ENCODE results near the gene TBL2. TPM values are rescaled to one million over a fixed set of nuclear protein-coding genes. Genes with fewer than 3 reads are reported as not detected.
"Not testable (repeated sequence)": the region's sequence is repeated elsewhere in the genome, so short reads cannot be mapped to it uniquely, and the experiment has no call there.

TBL2 gene
- polyA plus RNA-seq, 2 of the 4 experiments (the other 2 are of a cell fraction), result 34.4 to 46.4 TPM

DNA sequence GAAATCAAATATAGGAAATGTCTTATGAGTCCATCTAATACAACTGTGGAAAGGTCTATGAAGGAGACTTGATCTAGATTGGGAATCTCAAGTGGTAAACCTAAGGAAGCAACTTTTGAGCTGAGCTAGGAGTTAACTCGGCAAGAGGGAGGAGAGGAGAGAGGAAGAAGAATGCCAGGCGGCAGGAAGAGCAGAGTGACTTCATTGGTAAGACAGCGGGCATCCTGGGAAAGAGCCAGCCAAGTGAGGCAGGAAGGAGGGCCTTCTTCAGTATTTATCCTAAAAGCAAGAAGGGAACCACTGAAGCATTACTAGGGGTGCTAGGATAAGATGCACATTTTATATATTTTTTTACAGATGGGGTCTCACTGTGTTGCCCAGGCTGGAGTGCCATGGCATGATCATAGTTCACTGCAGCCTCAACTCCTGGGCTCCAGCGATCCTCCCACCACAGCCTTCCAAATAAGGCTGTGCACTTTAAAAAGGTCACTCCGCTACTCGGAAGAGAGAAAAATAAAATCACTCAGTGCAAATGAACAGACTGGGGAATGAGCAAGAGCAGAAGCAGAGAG lies 22.9 kb downstream of the TBL2 start:
- CTCF ChIA-PET, result interaction anchor here (0.6 to 1.7 kb wide), 2 partner anchors 17 to 179 kb away, joined by 3 to 5 read pairs; no protein-coding TSS in a partner anchor
- POLR2A ChIA-PET, result interaction anchor here (0.6 to 2.5 kb wide), 2 partner anchors 8 to 19 kb away, joined by 4 to 9 read pairs; no protein-coding TSS in a partner anchor
- TF ChIP-seq USF2 (IDR thresholded peaks at IDR 0.05) (no peak), MYC (IDR thresholded peaks at IDR 0.05; ENCODE audit: borderline replicate concordance, low read length) (no peak), HES2 (IDR thresholded peaks at IDR 0.05) (no peak), RFX5 (IDR thresholded peaks at IDR 0.05) (no peak), HOXB5 (CRISPR knock-in tag; IDR thresholded peaks at IDR 0.05) (no peak), CHD4 (IDR thresholded peaks at IDR 0.05; ENCODE audit: borderline replicate concordance) (no peak), MAFK (IDR thresholded peaks at IDR 0.05; ENCODE audit: partially characterized antibody) (no peak)
- ATAC-seq (no peak), DNase-seq (ENCODE audit: low read depth in 1 of 2, low spot score in 1 of 2) (no peak), FAIRE-seq (no peak)
- Histone ChIP-seq H3K9me3 (no peaks in the 10 kb centered on the region), H3K4me1 (peaks cover 23% of the 10 kb centered on the region), H3K27ac (peak overlapping the region in 1 of 2 experiments; percentile 99; a peak in 1 of 6 replicates), H3K4me3 (peak overlapping the region; percentile 90), H3K4me2 (peak overlapping the region; percentile 95)
- WGBS (ENCODE audit: missing lambda C conversion rate), result 79% methylated on average over 6 of the region's 6 CpGs

GRCh38 chr7:73550093-73550492 lies 28.3 kb downstream of the TBL2 start:
- not testable (repeated sequence) for ATAC-seq; H3K4me3 ChIP-seq; H3K9me3 ChIP-seq; DNase-seq (ENCODE audit: low read depth in 1 of 2, low spot score in 1 of 2); H3K4me2 ChIP-seq; H3K27ac ChIP-seq; H3K4me1 ChIP-seq; FAIRE-seq
- ChIA-PET CTCF (interaction anchor here (0.7 kb wide), 1 partner anchor 28 kb away, joined by 3 read pairs; the partner anchor contains the start of gene BAZ1B), POLR2A (interaction anchor here (0.7 kb wide), 1 partner anchor 12 kb away, joined by 3 read pairs; no protein-coding TSS in a partner anchor)
- WGBS (ENCODE audit: missing lambda C conversion rate), result 87% methylated on average over 5 of the region's 5 CpGs

DNA sequence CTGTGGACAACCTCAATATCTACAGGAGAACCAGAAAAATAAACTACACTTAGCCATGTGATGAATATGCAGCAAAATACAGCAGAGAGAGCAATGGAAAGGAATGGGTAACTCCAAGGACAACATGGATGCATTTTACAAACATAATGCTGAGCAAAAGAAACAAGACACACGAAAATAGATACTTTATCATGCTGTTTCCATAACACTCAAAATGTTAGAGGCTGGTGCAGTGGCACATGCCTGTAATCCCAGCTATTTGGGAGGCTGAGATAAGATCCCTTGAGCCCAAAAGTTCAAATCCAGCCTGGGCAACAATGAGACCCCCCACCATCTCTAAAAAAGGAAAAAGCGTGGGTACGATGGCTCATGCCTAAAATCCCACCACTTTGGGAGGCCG lies 29.2 kb downstream of the TBL2 start:
- FAIRE-seq (no peak), DNase-seq (ENCODE audit: low read depth in 1 of 2, low spot score in 1 of 2) (no peak), ATAC-seq (no peak)
- TF ChIP-seq NR3C1 (IDR thresholded peaks at IDR 0.05) (no peak), HOXB13 (CRISPR knock-in tag; IDR thresholded peaks at IDR 0.05; ENCODE audit: low read depth) (no peak), PHF8 (IDR thresholded peaks at IDR 0.05; ENCODE audit: borderline replicate concordance, low read depth) (no peak), ELK1 (IDR thresholded peaks at IDR 0.05; ENCODE audit: low read depth, low read length) (no peak), BHLHE40 (IDR thresholded peaks at IDR 0.05; ENCODE audit: low read depth, low read length) (no peak), HOXA7 (CRISPR knock-in tag; IDR thresholded peaks at IDR 0.05) (no peak), JUNB (IDR thresholded peaks at IDR 0.05) (no peak), ZC3H11A (IDR thresholded peaks at IDR 0.05) (no peak), RAD21 (conservative IDR thresholded peaks at IDR 0.05 in 1 of 2, IDR thresholded peaks at IDR 0.05 in 1 of 2) (no peak), ZNF302 (CRISPR knock-in tag; IDR thresholded peaks at IDR 0.05) (no peak), RFX5 (IDR thresholded peaks at IDR 0.05) (no peak), HEYL (CRISPR knock-in tag; IDR thresholded peaks at IDR 0.05) (no peak), BCL3 (IDR thresholded peaks at IDR 0.05) (no peak), EHMT2 (IDR thresholded peaks at IDR 0.05; ENCODE audit: low read depth) (no peak), RARB (CRISPR knock-in tag; IDR thresholded peaks at IDR 0.05) (no peak), EP300 (IDR thresholded peaks at IDR 0.05) (no peak)
- TF ChIP-seq, protein P1, sequence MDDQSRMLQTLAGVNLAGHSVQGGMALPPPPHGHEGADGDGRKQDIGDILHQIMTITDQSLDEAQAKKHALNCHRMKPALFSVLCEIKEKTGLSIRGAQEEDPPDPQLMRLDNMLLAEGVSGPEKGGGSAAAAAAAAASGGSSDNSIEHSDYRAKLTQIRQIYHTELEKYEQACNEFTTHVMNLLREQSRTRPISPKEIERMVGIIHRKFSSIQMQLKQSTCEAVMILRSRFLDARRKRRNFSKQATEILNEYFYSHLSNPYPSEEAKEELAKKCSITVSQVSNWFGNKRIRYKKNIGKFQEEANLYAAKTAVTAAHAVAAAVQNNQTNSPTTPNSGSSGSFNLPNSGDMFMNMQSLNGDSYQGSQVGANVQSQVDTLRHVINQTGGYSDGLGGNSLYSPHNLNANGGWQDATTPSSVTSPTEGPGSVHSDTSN (IDR thresholded peaks at IDR 0.05), result no peak
- H3K27ac ChIP-seq, result no peak overlapping the region
- CTCF ChIA-PET, result interaction anchor here (0.7 to 1.0 kb wide), 2 partner anchors 9 to 11 kb away, joined by 3 read pairs; no protein-coding TSS in a partner anchor
- H3K9me3 ChIP-seq, result no peaks in the 10 kb centered on the region
- WGBS (ENCODE audit: missing lambda C conversion rate), result 88% methylated on average over 4 of the region's 4 CpGs
- no peak overlapping the region for H3K4me3 ChIP-seq
- no peak overlapping the region for H3K4me2 ChIP-seq
- no peaks in the 10 kb centered on the region for H3K4me1 ChIP-seq
- POLR2A ChIA-PET, result interaction anchor here (0.7 kb wide), 1 partner anchor 12 kb away, joined by 3 read pairs; no protein-coding TSS in a partner anchor

All from A549 (cell line).